Prostate gland (tissue), 2 donors: Measurements from ENCODE around the gene TMEM212. TPM values are rescaled to one million over a fixed set of nuclear protein-coding genes. Genes with fewer than 3 reads are reported as not detected.

Experiments
- DNase-seq: peaks from one replicate; pipeline ENCODE4 v3.0.0-alpha.2; 2019; ENCODE audit warnings: low spot score
- H3K27ac ChIP-seq, 2 donors: fragments of 200-600 bp; sonication (generic); 2 replicates each; pipeline ENCODE4 v1.5.1; 2017 to 2019
- H3K27me3 ChIP-seq: fragments of 200-600 bp; sonication (generic); replicated peaks from 2 replicates; pipeline ENCODE4 v1.5.1; 2019; ENCODE audit not compliant: insufficient read depth
- H3K36me3 ChIP-seq, 2 donors: fragments of 200-600 bp; sonication (generic); 1 replicate in 1 of 2; 2 replicates in 1 of 2; pipeline versions ENCODE4 v1.5.1 to v1.8.1; 2017 to 2019
- H3K4me1 ChIP-seq: fragments of 200-600 bp; sonication (generic); replicated peaks from 2 replicates; pipeline ENCODE4 v1.5.1; 2019
- H3K4me3 ChIP-seq, 2 donors: fragments of 200-600 bp; sonication (generic); 2 replicates each; pipeline ENCODE4 v1.5.1; 2017 to 2019
- H3K9me3 ChIP-seq: fragments of 200-600 bp; sonication (generic); 2 replicates; pipeline ENCODE4 v1.5.1; 2017
- POLR2A ChIP-seq: fragments of 450-650 bp; IDR thresholded peaks from one replicate; pipeline ENCODE4 v1.6.1; 2016; ENCODE audit warnings: antibody characterized with exemption, mild to moderate bottlenecking
- POLR2AphosphoS5 ChIP-seq: sonication (generic); formaldehyde crosslinking; IDR thresholded peaks from one replicate; pipeline ENCODE4 v1.6.1; 2017; ENCODE audit warnings: antibody characterized with exemption
- WGBS: methylation state at CpG from one replicate; pipeline ENCODE4 v1.1.5; 2018; 5-methylcytosine and 5-hydroxymethylcytosine counted together
- intact Hi-C: fragments of 100-400 bp; cut with DNase I; formaldehyde crosslinking; loops from one replicate; pipeline ENCODE4 v1.14.2; 2022
- total RNA-seq, 2 donors: library from RNA; depleted of rRNA; stranded (reverse); fragments of >200 nt; gene quantifications; one replicate each; pipeline ENCODE4 v1.1.0, GENCODE V29; 2016
- TF ChIP-seq, protein P1 (sequence below), 4 experiments: fragments of 200-600 bp in 2 of 4; fragments of 450-650 bp in 2 of 4; sonication (generic) in 2 of 4; IDR thresholded peaks; 1 replicate in 3 of 4; 2 replicates in 1 of 4; pipeline ENCODE4 v1.5.1; 2016 to 2019; ENCODE audit warnings: antibody characterized with exemption in 4 of 4, mild to moderate bottlenecking in 2 of 4, moderate library complexity in 2 of 4

The TMEM212 gene
- total RNA-seq, 2 donors from 2014 or later = not detected

- H3K27ac ChIP-seq = no peak overlapping the region
- TF ChIP-seq, protein P1, sequence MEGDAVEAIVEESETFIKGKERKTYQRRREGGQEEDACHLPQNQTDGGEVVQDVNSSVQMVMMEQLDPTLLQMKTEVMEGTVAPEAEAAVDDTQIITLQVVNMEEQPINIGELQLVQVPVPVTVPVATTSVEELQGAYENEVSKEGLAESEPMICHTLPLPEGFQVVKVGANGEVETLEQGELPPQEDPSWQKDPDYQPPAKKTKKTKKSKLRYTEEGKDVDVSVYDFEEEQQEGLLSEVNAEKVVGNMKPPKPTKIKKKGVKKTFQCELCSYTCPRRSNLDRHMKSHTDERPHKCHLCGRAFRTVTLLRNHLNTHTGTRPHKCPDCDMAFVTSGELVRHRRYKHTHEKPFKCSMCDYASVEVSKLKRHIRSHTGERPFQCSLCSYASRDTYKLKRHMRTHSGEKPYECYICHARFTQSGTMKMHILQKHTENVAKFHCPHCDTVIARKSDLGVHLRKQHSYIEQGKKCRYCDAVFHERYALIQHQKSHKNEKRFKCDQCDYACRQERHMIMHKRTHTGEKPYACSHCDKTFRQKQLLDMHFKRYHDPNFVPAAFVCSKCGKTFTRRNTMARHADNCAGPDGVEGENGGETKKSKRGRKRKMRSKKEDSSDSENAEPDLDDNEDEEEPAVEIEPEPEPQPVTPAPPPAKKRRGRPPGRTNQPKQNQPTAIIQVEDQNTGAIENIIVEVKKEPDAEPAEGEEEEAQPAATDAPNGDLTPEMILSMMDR (IDR thresholded peaks at IDR 0.05) = no peak
- no peak for TF ChIP-seq POLR2A
- no peak for TF ChIP-seq POLR2AphosphoS5
- H3K27me3 ChIP-seq = no peaks in the 10 kb centered on the region
- H3K9me3 ChIP-seq = no peaks in the 10 kb centered on the region
- no peaks in the 10 kb centered on the region for H3K4me1 ChIP-seq
- intact Hi-C loops = no loop called here
- WGBS = 97% methylated on average over 3 of the region's 3 CpGs
- H3K36me3 ChIP-seq = no peaks in the 10 kb centered on the region
- no peak for DNase-seq
- no peak overlapping the region for H3K4me3 ChIP-seq
Observed at GRCh38 chr3:171836855-171837254, 6.3 kb upstream of the TMEM212 start.

DNA sequence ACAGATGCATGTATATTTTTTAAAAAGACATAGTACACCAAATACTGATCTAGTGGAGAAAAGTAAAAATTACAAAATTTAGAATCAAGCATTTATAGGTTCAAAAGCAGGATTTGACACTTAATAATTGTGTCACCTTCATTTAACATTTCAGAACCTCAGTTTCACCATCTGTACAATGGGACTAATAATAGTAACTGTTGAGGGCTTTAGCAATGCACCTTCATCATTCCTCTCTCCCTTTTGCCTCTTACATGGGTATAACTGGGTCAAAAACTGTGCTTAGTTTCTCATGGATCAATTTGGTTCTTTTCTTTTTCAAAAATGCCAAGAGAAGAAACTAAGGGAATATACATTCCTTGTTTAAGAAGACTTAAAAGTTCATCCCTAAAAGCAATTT, 5.5 kb upstream of the TMEM212 start:
- intact Hi-C loops = no loop called here
- H3K4me3 ChIP-seq = no peak overlapping the region
- H3K9me3 ChIP-seq = no peaks in the 10 kb centered on the region
- H3K27me3 ChIP-seq = no peaks in the 10 kb centered on the region
- DNase-seq = no peak
- TF ChIP-seq POLR2A (no peak), POLR2AphosphoS5 (no peak)
- TF ChIP-seq, protein P1 (IDR thresholded peaks at IDR 0.05) = no peak
- H3K27ac ChIP-seq = no peak overlapping the region
- no peaks in the 10 kb centered on the region for H3K36me3 ChIP-seq
- H3K4me1 ChIP-seq = no peaks in the 10 kb centered on the region

GRCh38 chr3:171838218-171838720, 4.9 kb upstream of the TMEM212 start:
- intact Hi-C loops = no loop called here
- no peak overlapping the region for H3K4me3 ChIP-seq
- TF ChIP-seq, protein P1 (IDR thresholded peaks at IDR 0.05) = no peak
- TF ChIP-seq POLR2AphosphoS5 (no peak), POLR2A (no peak)

DNA sequence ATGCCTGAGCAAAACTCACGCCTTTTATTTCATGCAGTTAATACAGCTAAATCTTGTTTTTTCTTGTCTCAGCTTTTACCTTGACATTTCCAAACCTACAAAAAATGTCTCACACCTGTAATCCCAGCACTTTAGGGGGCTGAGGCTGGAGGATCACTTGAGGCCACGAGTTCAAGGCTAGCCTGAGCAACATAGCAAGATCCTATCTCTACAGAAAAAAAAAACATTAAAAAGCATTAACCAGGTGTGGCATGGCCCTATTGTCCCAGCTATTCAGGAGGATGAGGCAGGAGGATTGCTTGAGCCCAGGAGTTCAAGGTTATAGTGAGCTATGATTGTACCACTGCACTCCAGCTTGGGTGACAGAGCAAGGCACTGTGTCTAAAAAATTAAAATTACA, 3.9 kb upstream of the TMEM212 start:
- DNase-seq = no peak
- Histone ChIP-seq H3K4me1 (no peaks in the 10 kb centered on the region), H3K27me3 (no peaks in the 10 kb centered on the region), H3K27ac (no peak overlapping the region), H3K4me3 (no peak overlapping the region), H3K36me3 (no peaks in the 10 kb centered on the region), H3K9me3 (no peaks in the 10 kb centered on the region)
- 84% methylated on average over 2 of the region's 2 CpGs for WGBS
- TF ChIP-seq, protein P1 (IDR thresholded peaks at IDR 0.05) = no peak
- TF ChIP-seq POLR2A (no peak), POLR2AphosphoS5 (no peak)
- intact Hi-C loops = no loop called here

More at GRCh38 chr3:171838218-171838720, 4.9 kb upstream of the TMEM212 start:
- no peaks in the 10 kb centered on the region for H3K36me3 ChIP-seq
- H3K4me1 ChIP-seq = no peaks in the 10 kb centered on the region
- DNase-seq = no peak
- H3K27me3 ChIP-seq = no peaks in the 10 kb centered on the region
- no peak overlapping the region for H3K27ac ChIP-seq
- WGBS = 45% methylated on average over 6 of the region's 6 CpGs
- no peaks in the 10 kb centered on the region for H3K9me3 ChIP-seq

DNA sequence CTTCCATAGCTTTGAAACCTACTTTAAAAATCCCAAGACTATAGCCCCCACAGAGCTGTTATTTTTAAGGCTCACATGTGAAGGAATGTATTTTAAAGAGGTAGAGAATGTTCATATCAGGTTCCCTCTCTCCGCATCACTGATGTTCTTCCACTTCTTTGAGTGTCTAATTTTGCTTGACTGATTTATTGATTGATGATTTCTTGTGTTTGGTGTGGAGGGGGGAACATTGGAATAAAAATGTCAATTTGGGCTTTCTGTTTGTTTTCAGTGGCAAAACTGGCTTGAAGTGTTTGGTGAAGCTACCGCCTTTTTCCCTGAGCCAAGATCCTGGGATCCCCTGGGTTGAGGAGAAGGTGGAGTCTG, 2.7 kb upstream of the TMEM212 start:
- H3K9me3 ChIP-seq = no peaks in the 10 kb centered on the region
- no peak overlapping the region for H3K27ac ChIP-seq
- WGBS = 81% methylated on average over 2 of the region's 2 CpGs
- H3K4me3 ChIP-seq = no peak overlapping the region
- no peak for DNase-seq
- intact Hi-C loops = no loop called here
- H3K36me3 ChIP-seq = no peaks in the 10 kb centered on the region
- no peaks in the 10 kb centered on the region for H3K4me1 ChIP-seq
- H3K27me3 ChIP-seq = no peaks in the 10 kb centered on the region
- no peak for TF ChIP-seq POLR2AphosphoS5
- TF ChIP-seq, protein P1 (IDR thresholded peaks at IDR 0.05) = no peak
- TF ChIP-seq POLR2A = no peak
